K562 (cell line): ENCODE results near the gene AGBL1. TPM values are rescaled to one million over a fixed set of nuclear protein-coding genes. Genes with fewer than 3 reads are reported as not detected.

Source experiments
- ATAC-seq: fragments of 200-7000 bp; cut with Tn5 transposase; 3 replicates; pipeline ENCODE4 v1.9.1; 2020; ENCODE audit warnings: moderate library complexity
- BruUV-seq: library from RNA; stranded (reverse); fragments of 400-500 nt; replicated peaks from 2 replicates; lab custom pipeline; 2021; lab: Mats Ljungman, UMichigan
- CTCF ChIA-PET: fragments of 300-600 bp; formaldehyde crosslinking; extraction: SDS; loops from one replicate; lab custom pipeline; 2021; ENCODE audit warnings: low intra/inter-chr PET ratio; lab: Yijun Ruan, JAX
- POLR2A ChIA-PET: fragments of 300-600, 350-650 bp; sonication (Branson Sonifier 250); formaldehyde crosslinking; extraction: SDS; loops from one replicate; lab custom pipeline; 2021; ENCODE audit warnings: antibody characterized with exemption, inconsistent platforms; lab: Yijun Ruan, JAX
- DNase-seq, 4 experiments: peaks; one replicate each; pipeline versions ENCODE4 v3.0.0 to v3.0.0-alpha.2; 2011 to 2018; ENCODE audit warnings: low spot score in 3 of 4, mixed read lengths in 3 of 4; ENCODE audit errors: extremely low read depth in 1 of 4
- FAIRE-seq: peaks from 2 replicates; lab custom pipeline; 2011; peaks lifted over from hg19 to GRCh38; lab: Jason Lieb, UNC
- H2AFZ ChIP-seq: 2 replicates; pipeline ENCODE4 v1.6.0; 2011; ENCODE audit warnings: low read depth, low read length, control low read depth, inconsistent platforms
- H3K27ac ChIP-seq: fragments of 200-600 bp; 3 replicates; pipeline ENCODE4 v1.8.0; 2011; ENCODE audit warnings: low read depth, mild to moderate bottlenecking, control low read depth, inconsistent platforms, low read length, moderate library complexity, mixed read lengths; ENCODE audit errors: extremely low read depth
- H3K27me3 ChIP-seq, 2 experiments: fragments of 300-600 bp in 1 of 2; 2 replicates in 1 of 2; 3 replicates in 1 of 2; pipeline versions ENCODE4 v1.6.0 to v1.8.0; 2011; ENCODE audit warnings: inconsistent platforms in 2 of 2, low read length in 2 of 2, mild to moderate bottlenecking in 1 of 2, mixed read lengths in 1 of 2, moderate library complexity in 1 of 2; ENCODE audit not compliant: control insufficient read depth in 2 of 2, insufficient read depth in 2 of 2
- H3K36me3 ChIP-seq: fragments of 300-600 bp; 3 replicates; pipeline ENCODE4 v1.8.0; 2011; ENCODE audit warnings: mild to moderate bottlenecking, low read length, inconsistent platforms; ENCODE audit not compliant: control insufficient read depth, insufficient read depth
- H3K4me1 ChIP-seq, 2 experiments: fragments of 200-600 bp in 1 of 2; replicated peaks in 1 of 2; 2 replicates in 1 of 2; 3 replicates in 1 of 2; pipeline versions ENCODE4 v1.5.1 to v1.8.0; 2011; ENCODE audit warnings: inconsistent platforms in 2 of 2, low read length in 2 of 2, mild to moderate bottlenecking in 1 of 2, mixed read lengths in 1 of 2, moderate library complexity in 1 of 2; ENCODE audit not compliant: control insufficient read depth in 2 of 2, insufficient read depth in 2 of 2
- H3K4me2 ChIP-seq: 2 replicates; pipeline ENCODE4 v1.6.1; 2011; ENCODE audit warnings: low read length, control low read depth, inconsistent platforms, mixed read lengths; ENCODE audit not compliant: insufficient read depth
- H3K4me3 ChIP-seq: fragments of 200-600 bp; sonication (generic), shearing (Covaris generic); 2 replicates; pipeline ENCODE4 v1.5.1; 2016; ENCODE audit warnings: control low read depth, inconsistent platforms
- H3K79me2 ChIP-seq: fragments of 200-600 bp; 3 replicates; pipeline ENCODE4 v1.8.0; 2011; ENCODE audit warnings: low read length, inconsistent platforms; ENCODE audit not compliant: control insufficient read depth, insufficient read depth
- H3K9ac ChIP-seq, 2 experiments: 2 replicates each; pipeline versions ENCODE4 v1.6.0 to v1.6.1; 2011; ENCODE audit warnings: low read depth in 2 of 2, low read length in 2 of 2, control low read depth in 1 of 2, inconsistent platforms in 1 of 2, mild to moderate bottlenecking in 1 of 2, mixed read lengths in 1 of 2; ENCODE audit not compliant: insufficient read depth in 1 of 2
- H3K9me1 ChIP-seq: one replicate; pipeline ENCODE4 v1.6.0; 2011; ENCODE audit warnings: inconsistent platforms, mild to moderate bottlenecking, low read length, moderate library complexity; ENCODE audit not compliant: control insufficient read depth, insufficient read depth
- H3K9me3 ChIP-seq: replicated peaks from 2 replicates; pipeline ENCODE4 v1.5.1; 2011; ENCODE audit warnings: low read depth, low read length, inconsistent platforms; ENCODE audit not compliant: control insufficient read depth, insufficient read depth
- H4K20me1 ChIP-seq: replicated peaks from 2 replicates; pipeline ENCODE4 v1.6.1; 2011; ENCODE audit warnings: low read length, inconsistent platforms, mixed read lengths; ENCODE audit not compliant: control insufficient read depth, insufficient read depth
- CBFB ChIP-seq: sonication (generic); formaldehyde crosslinking; IDR thresholded peaks from 2 replicates; pipeline ENCODE4 v1.4.0; 2020; ENCODE audit warnings: mild to moderate bottlenecking, missing genetic modification reagents
- MEF2A ChIP-seq: IDR thresholded peaks from 2 replicates; pipeline ENCODE4 v1.6.1; 2011; ENCODE audit warnings: low read depth, mild to moderate bottlenecking, low read length, moderate library complexity; ENCODE audit not compliant: control insufficient read depth
- PYGO2 ChIP-seq: fragments of 450-650 bp; IDR thresholded peaks from 2 replicates; pipeline ENCODE4 v1.6.1; 2016; ENCODE audit warnings: mild to moderate bottlenecking, missing genetic modification characterization, moderate library complexity, missing compliant biosample characterization
- RBM17 ChIP-seq: fragments of 200-400 bp; formaldehyde crosslinking; IDR thresholded peaks from 2 replicates; pipeline ENCODE4 v1.6.1; 2017; ENCODE audit warnings: low read depth, mild to moderate bottlenecking, low read length, borderline replicate concordance
- TEAD1 ChIP-seq, 2 experiments: fragments of 450-650 bp in 1 of 2; sonication (generic) in 1 of 2; formaldehyde crosslinking; IDR thresholded peaks; 2 replicates each; pipeline versions ENCODE4 v1.4.0 to v1.8.0; 2020 to 2022; ENCODE audit warnings: mild to moderate bottlenecking in 2 of 2, missing genetic modification reagents in 1 of 2
- ZNF668 ChIP-seq: fragments of 250-450 bp; sonication (Bioruptor Pico); IDR thresholded peaks from 2 replicates; pipeline ENCODE4 v1.8.0; 2022; ENCODE audit warnings: mild to moderate bottlenecking, inconsistent platforms
- ZNF79 ChIP-seq: fragments of 250-450 bp; sonication (Bioruptor Pico); IDR thresholded peaks from 2 replicates; pipeline ENCODE4 v1.4.0; 2020; ENCODE audit warnings: low read depth, mild to moderate bottlenecking, moderate library complexity
- WGBS: fragments of 100-300 bp; shearing (Covaris generic); methylation state at CpG from one replicate; pipeline ENCODE4 v1.1.6; 2016; ENCODE audit warnings: low coverage, mixed read lengths; ENCODE audit not compliant: insufficient coverage; ENCODE audit errors: missing lambda C conversion rate; 5-methylcytosine and 5-hydroxymethylcytosine counted together
- in situ Hi-C: fragments of 300-500 bp; cut with MboI; formaldehyde crosslinking; loops from 4 replicates; pipeline ENCODE4 v1.15.0; 2018; ENCODE audit warnings: inconsistent platforms, mixed read lengths
- intact Hi-C: fragments of 100-400 bp; cut with micrococcal nuclease; formaldehyde crosslinking; loops from 2 replicates; pipeline ENCODE4 v1.14.2; 2022
- polyA plus RNA-seq, 8 experiments: library from polyadenylated mRNA; depleted of rRNA in 4 of 8; stranded (reverse) in 5 of 8; unstranded in 3 of 8; fragments of >200 nt; fragmentation: Nextera tagmentation in 2 of 8; fragmentation: Illumina TruSeq in 1 of 8; extraction: Ambion mirVana in 2 of 8; extraction: Trizol in 1 of 8; gene quantifications; 2 replicates each; pipeline versions ENCODE4 v1.2.1 to v1.2.3, GENCODE V29; 2011 to 2014; ENCODE audit warnings: inconsistent platforms in 1 of 8, missing spikeins in 1 of 8
- total RNA-seq, 7 experiments: library from RNA; depleted of rRNA in 6 of 7; stranded (reverse); fragments of >200 nt in 6 of 7; fragmentation: Illumina TruSeq in 2 of 7; extraction: Trizol in 2 of 7; gene quantifications; 2 replicates each; pipeline versions ENCODE4 v1.2.1 to v1.2.3, GENCODE V29; 2011 to 2021; ENCODE audit warnings: low replicate concordance in 1 of 7
- TF ChIP-seq, protein P1 (sequence below): fragments of 450-650 bp; IDR thresholded peaks from one replicate; pipeline ENCODE4 v1.6.1; 2018; ENCODE audit warnings: mild to moderate bottlenecking, moderate library complexity; ENCODE audit not compliant: partially characterized antibody

Gene AGBL1
- total and polyA plus RNA-seq, 9 of the 15 experiments (the other 6 are each of a cell fraction or from before 2014, with no cell fraction given): not detected

DNA sequence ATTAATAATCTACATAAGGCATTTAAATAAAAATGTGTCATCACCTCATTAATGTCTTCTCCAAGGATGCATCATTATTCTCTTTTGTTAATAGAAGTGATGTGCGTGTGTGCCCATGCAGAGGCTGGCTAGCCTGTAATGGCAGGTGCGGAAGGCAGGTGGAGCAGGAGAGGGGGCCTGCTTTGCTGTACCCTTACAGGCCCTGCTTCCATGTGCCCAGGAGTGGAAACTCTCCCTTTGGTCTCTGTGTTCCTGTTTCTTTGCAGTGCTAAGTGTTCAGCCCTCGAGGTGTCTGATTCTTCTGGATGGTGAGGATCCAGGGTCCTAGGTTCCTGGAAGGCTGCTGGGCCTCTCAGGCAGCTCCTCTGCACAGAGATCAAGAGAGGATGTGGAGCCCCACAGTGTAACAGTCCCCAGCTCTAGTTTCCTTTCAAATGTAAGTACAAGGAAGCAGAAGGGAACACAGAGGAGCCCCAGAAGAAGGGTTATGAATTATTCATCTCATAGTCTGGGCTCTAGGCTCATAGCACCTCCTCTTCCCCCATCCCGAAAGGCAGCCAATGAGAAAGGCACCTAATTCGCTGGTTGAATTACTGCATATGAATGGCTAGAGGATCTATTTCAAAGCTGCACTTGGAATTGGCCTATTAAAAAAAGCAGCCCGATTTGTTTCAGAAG, 39.2 kb upstream of the AGBL1 start (continued):
- TF ChIP-seq CBFB (no peak), MEF2A (no peak), RBM17 (no peak), TEAD1 (CRISPR knock-in tag; IDR thresholded peaks at IDR 0.05) (no peak), ZNF79 (CRISPR knock-in tag) (no peak), PYGO2 (tag) (no peak)
- TF ChIP-seq, protein P1, sequence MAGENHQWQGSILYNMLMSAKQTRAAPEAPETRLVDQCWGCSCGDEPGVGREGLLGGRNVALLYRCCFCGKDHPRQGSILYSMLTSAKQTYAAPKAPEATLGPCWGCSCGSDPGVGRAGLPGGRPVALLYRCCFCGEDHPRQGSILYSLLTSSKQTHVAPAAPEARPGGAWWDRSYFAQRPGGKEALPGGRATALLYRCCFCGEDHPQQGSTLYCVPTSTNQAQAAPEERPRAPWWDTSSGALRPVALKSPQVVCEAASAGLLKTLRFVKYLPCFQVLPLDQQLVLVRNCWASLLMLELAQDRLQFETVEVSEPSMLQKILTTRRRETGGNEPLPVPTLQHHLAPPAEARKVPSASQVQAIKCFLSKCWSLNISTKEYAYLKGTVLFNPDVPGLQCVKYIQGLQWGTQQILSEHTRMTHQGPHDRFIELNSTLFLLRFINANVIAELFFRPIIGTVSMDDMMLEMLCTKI: no peak

DNA sequence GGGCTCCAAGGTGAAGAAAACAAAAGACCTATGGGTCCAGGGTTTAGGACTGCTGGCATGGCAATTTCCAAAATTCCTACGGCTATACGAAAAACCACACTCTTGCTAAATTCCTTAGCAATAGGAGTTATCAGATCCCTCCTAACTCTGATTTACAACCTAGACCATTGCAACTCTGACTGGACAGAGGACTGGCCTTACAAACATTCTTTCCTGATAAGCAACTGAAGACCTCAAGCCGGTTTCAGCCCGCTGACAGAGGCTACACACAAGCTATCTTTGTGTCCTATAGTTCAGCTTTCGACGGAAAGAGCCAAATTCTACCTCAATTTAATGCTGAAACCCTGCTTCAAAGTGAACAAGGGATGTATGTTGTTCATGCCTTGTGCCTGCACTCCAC, 38.3 kb upstream of the AGBL1 start:
- Histone ChIP-seq H3K9me3 (no peaks in the 10 kb centered on the region; the same call in 1 of the 2 replicates), H3K36me3 (no peaks in the 10 kb centered on the region), H4K20me1 (no peaks in the 10 kb centered on the region), H2AFZ (no peak overlapping the region), H3K4me2 (no peak overlapping the region), H3K4me1 (no peaks in the 10 kb centered on the region), H3K9me1 (no peaks in the 10 kb centered on the region), H3K27ac (no peak overlapping the region), H3K27me3 (no peaks in the 10 kb centered on the region), H3K9ac (no peak overlapping the region), H3K79me2 (no peaks in the 10 kb centered on the region), H3K4me3 (no peak overlapping the region)
- no peak for ATAC-seq
- intact Hi-C loops: no loop called here
- 0% methylated on average over 6 of the region's 6 CpGs for whole genome bisulfite sequencing
- FAIRE-seq: no peak
- DNase-seq: no peak
- ChIA-PET POLR2A (no interaction called here), CTCF (no interaction called here)
- BruUV-seq: no TSS peak
- in situ Hi-C loops: no loop called here
- no peak for TF ChIP-seq ZNF668 (CRISPR knock-in tag)
